Measurements from ENCODE around the gene B3GALNT2. TPM values are rescaled to one million over a fixed set of nuclear protein-coding genes. Genes with fewer than 3 reads are reported as not detected.

B3GALNT2 gene
- total RNA-seq, 2 donors from 2014 or later: 9.4 to 18.1 TPM

GRCh38 chr1:235417086-235417697 lies 87.1 kb downstream of the B3GALNT2 start:
- H3K36me3 Mint-ChIP-seq (ENCODE audit: low read depth): peaks cover 24% of the 10 kb centered on the region
- H3K27me3 Mint-ChIP-seq: no peaks in the 10 kb centered on the region
- H3K4me3 Mint-ChIP-seq: no peak overlapping the region
- no peaks in the 10 kb centered on the region for H3K9me3 Mint-ChIP-seq
- ATAC-seq (replicated peaks): peak; percentile 60
- no peak overlapping the region for H3K27ac Mint-ChIP-seq
- H3K4me1 Mint-ChIP-seq: no peaks in the 10 kb centered on the region

GRCh38 chr1:235416662-235417049 lies 87.6 kb downstream of the B3GALNT2 start:
- H3K4me3 Mint-ChIP-seq: no peak overlapping the region
- no peak for ATAC-seq (replicated peaks)
- no peaks in the 10 kb centered on the region for H3K9me3 Mint-ChIP-seq
- H3K27ac Mint-ChIP-seq: no peak overlapping the region
- peaks cover 24% of the 10 kb centered on the region for H3K36me3 Mint-ChIP-seq (ENCODE audit: low read depth)
- H3K4me1 Mint-ChIP-seq: no peaks in the 10 kb centered on the region
- no peaks in the 10 kb centered on the region for H3K27me3 Mint-ChIP-seq

- Mint-ChIP-seq H3K9me3 (no peaks in the 10 kb centered on the region), H3K4me3 (no peak overlapping the region), H3K27ac (no peak overlapping the region), H3K27me3 (no peaks in the 10 kb centered on the region), H3K36me3 (ENCODE audit: low read depth) (peaks cover 24% of the 10 kb centered on the region), H3K4me1 (no peaks in the 10 kb centered on the region)
- ATAC-seq (replicated peaks): peak; percentile 79
Measured at GRCh38 chr1:235415008-235415904, 89.0 kb downstream of the B3GALNT2 start.

- Mint-ChIP-seq H3K9me3 (no peaks in the 10 kb centered on the region), H3K36me3 (ENCODE audit: low read depth) (peaks cover 14% of the 10 kb centered on the region), H3K27ac (peak overlapping the region; percentile 78), H3K27me3 (no peaks in the 10 kb centered on the region), H3K4me1 (no peaks in the 10 kb centered on the region), H3K4me3 (no peak overlapping the region)
- ATAC-seq (replicated peaks): no peak
Measured at GRCh38 chr1:235411489-235412486, 92.5 kb downstream of the B3GALNT2 start.

- ATAC-seq (replicated peaks): no peak
- Mint-ChIP-seq H3K27ac (no peak overlapping the region), H3K4me1 (no peaks in the 10 kb centered on the region), H3K4me3 (no peak overlapping the region), H3K36me3 (ENCODE audit: low read depth) (peaks cover 14% of the 10 kb centered on the region), H3K9me3 (no peaks in the 10 kb centered on the region), H3K27me3 (no peaks in the 10 kb centered on the region)
Measured at GRCh38 chr1:235410467-235410866, 93.8 kb downstream of the B3GALNT2 start.

- Mint-ChIP-seq H3K4me1 (no peaks in the 10 kb centered on the region), H3K36me3 (ENCODE audit: low read depth) (peaks cover 5% of the 10 kb centered on the region), H3K27me3 (no peaks in the 10 kb centered on the region), H3K27ac (no peak overlapping the region), H3K4me3 (no peak overlapping the region), H3K9me3 (no peaks in the 10 kb centered on the region)
- no peak for ATAC-seq (replicated peaks)
Measured at GRCh38 chr1:235409042-235409820, 95.0 kb downstream of the B3GALNT2 start.

GRCh38 chr1:235408503-235408960 lies 95.7 kb downstream of the B3GALNT2 start:
- Mint-ChIP-seq H3K27me3 (no peaks in the 10 kb centered on the region), H3K27ac (no peak overlapping the region)
- ATAC-seq (replicated peaks): no peak

GRCh38 chr1:235407419-235407818 lies 96.8 kb downstream of the B3GALNT2 start:
- peak overlapping the region; percentile 18 for H3K27ac Mint-ChIP-seq
- H3K27me3 Mint-ChIP-seq: no peaks in the 10 kb centered on the region
- peaks cover 14% of the 10 kb centered on the region for H3K36me3 Mint-ChIP-seq (ENCODE audit: low read depth)
- no peak for ATAC-seq (replicated peaks)
- no peak overlapping the region for H3K4me3 Mint-ChIP-seq
- H3K9me3 Mint-ChIP-seq: no peaks in the 10 kb centered on the region
- no peaks in the 10 kb centered on the region for H3K4me1 Mint-ChIP-seq

More at GRCh38 chr1:235408503-235408960, 95.7 kb downstream of the B3GALNT2 start:
- H3K9me3 Mint-ChIP-seq: no peaks in the 10 kb centered on the region
- peaks cover 6% of the 10 kb centered on the region for H3K36me3 Mint-ChIP-seq (ENCODE audit: low read depth)
- no peaks in the 10 kb centered on the region for H3K4me1 Mint-ChIP-seq
- H3K4me3 Mint-ChIP-seq: no peak overlapping the region

- Mint-ChIP-seq H3K36me3 (ENCODE audit: low read depth) (peaks cover 27% of the 10 kb centered on the region), H3K4me1 (no peaks in the 10 kb centered on the region), H3K27ac (no peak overlapping the region), H3K4me3 (no peak overlapping the region), H3K27me3 (no peaks in the 10 kb centered on the region), H3K9me3 (no peaks in the 10 kb centered on the region)
- ATAC-seq (replicated peaks): no peak
Measured at GRCh38 chr1:235404190-235404589, 100.1 kb downstream of the B3GALNT2 start.

- no peaks in the 10 kb centered on the region for H3K9me3 Mint-ChIP-seq
- H3K36me3 Mint-ChIP-seq (ENCODE audit: low read depth): peaks cover 27% of the 10 kb centered on the region
- no peak overlapping the region for H3K4me3 Mint-ChIP-seq
- no peaks in the 10 kb centered on the region for H3K27me3 Mint-ChIP-seq
- no peak for ATAC-seq (replicated peaks)
- H3K27ac Mint-ChIP-seq: no peak overlapping the region
- no peaks in the 10 kb centered on the region for H3K4me1 Mint-ChIP-seq
Measured at GRCh38 chr1:235403593-235403992, 100.7 kb downstream of the B3GALNT2 start.

GRCh38 chr1:235402457-235403200 lies 101.6 kb downstream of the B3GALNT2 start:
- H3K4me3 Mint-ChIP-seq: no peak overlapping the region
- no peaks in the 10 kb centered on the region for H3K9me3 Mint-ChIP-seq
- no peak overlapping the region for H3K27ac Mint-ChIP-seq
- peaks cover 3% of the 10 kb centered on the region for H3K4me1 Mint-ChIP-seq
- H3K36me3 Mint-ChIP-seq (ENCODE audit: low read depth): peaks cover 27% of the 10 kb centered on the region
- H3K27me3 Mint-ChIP-seq: no peaks in the 10 kb centered on the region
- ATAC-seq (replicated peaks): no peak

GRCh38 chr1:235401251-235401650 lies 103.0 kb downstream of the B3GALNT2 start:
- no peak for ATAC-seq (replicated peaks)
- no peak overlapping the region for H3K27ac Mint-ChIP-seq
- no peaks in the 10 kb centered on the region for H3K27me3 Mint-ChIP-seq
- no peak overlapping the region for H3K4me3 Mint-ChIP-seq
- peaks cover 5% of the 10 kb centered on the region for H3K4me1 Mint-ChIP-seq
- H3K36me3 Mint-ChIP-seq (ENCODE audit: low read depth): peaks cover 27% of the 10 kb centered on the region
- H3K9me3 Mint-ChIP-seq: no peaks in the 10 kb centered on the region
